A673 (cell line): ENCODE data around the gene FNDC3B. TPM values are rescaled to one million over a fixed set of nuclear protein-coding genes. Genes with fewer than 3 reads are reported as not detected.

Experiments
- BruUV-seq: library from RNA; stranded (reverse); fragments of 400-500 nt; replicated peaks from 2 replicates; lab custom pipeline; 2021; lab: Mats Ljungman, UMichigan
- CTCF ChIA-PET: fragments of 300-600 bp; sonication (Branson Sonifier 250); formaldehyde crosslinking; loops from one replicate; lab custom pipeline; 2022; ENCODE audit warnings: antibody characterized with exemption; lab: Charles Lee
- POLR2A ChIA-PET: fragments of 300-600 bp; sonication (Branson Sonifier 250); formaldehyde crosslinking; loops from one replicate; lab custom pipeline; 2022; ENCODE audit warnings: antibody characterized with exemption; ENCODE audit not compliant: low non-redundant PET; lab: Charles Lee
- DNase-seq: peaks from one replicate; pipeline ENCODE4 v3.0.0-alpha.2; 2015; ENCODE audit warnings: low spot score
- H3K27ac ChIP-seq: fragments of 200-600 bp; sonication (generic); 2 replicates; pipeline ENCODE4 v1.5.1; 2016; ENCODE audit warnings: mixed run types, low read depth, mild to moderate bottlenecking, mixed read lengths, antibody characterized with exemption, low read length; ENCODE audit not compliant: poor library complexity, severe bottlenecking
- H3K27me3 ChIP-seq: fragments of 200-600 bp; sonication (generic); replicated peaks from 2 replicates; pipeline ENCODE4 v1.6.1; 2017; ENCODE audit warnings: mixed run types, low read depth, mild to moderate bottlenecking, mixed read lengths, antibody characterized with exemption, low read length; ENCODE audit not compliant: insufficient read depth, poor library complexity
- H3K36me3 ChIP-seq: fragments of 200-600 bp; sonication (generic); 2 replicates; pipeline ENCODE4 v1.6.1; 2016; ENCODE audit warnings: mixed run types, mild to moderate bottlenecking, mixed read lengths, antibody characterized with exemption, low read length; ENCODE audit not compliant: insufficient read depth, poor library complexity, severe bottlenecking
- H3K4me1 ChIP-seq: fragments of 200-600 bp; sonication (generic); 2 replicates; pipeline ENCODE4 v1.6.1; 2017; ENCODE audit warnings: mixed run types, mild to moderate bottlenecking, mixed read lengths, antibody characterized with exemption, low read length; ENCODE audit not compliant: insufficient read depth, poor library complexity, severe bottlenecking
- H3K4me3 ChIP-seq: fragments of 200-600 bp; sonication (generic); 2 replicates; pipeline ENCODE4 v1.5.1; 2016; ENCODE audit warnings: low read depth, mixed run types, mild to moderate bottlenecking, mixed read lengths, low read length; ENCODE audit not compliant: poor library complexity, severe bottlenecking
- H3K9me3 ChIP-seq: fragments of 200-600 bp; sonication (generic); 2 replicates; pipeline ENCODE4 v1.6.1; 2016; ENCODE audit warnings: mixed run types, low read depth, mild to moderate bottlenecking, mixed read lengths, antibody characterized with exemption, low read length; ENCODE audit not compliant: poor library complexity, severe bottlenecking
- EZH2 ChIP-seq: fragments of 200-600 bp; sonication (generic); IDR thresholded peaks from 2 replicates; pipeline ENCODE4 v1.6.1; 2017; ENCODE audit warnings: borderline replicate concordance, low read depth, mild to moderate bottlenecking, mixed read lengths, antibody characterized with exemption, low read length; ENCODE audit not compliant: poor library complexity, severe bottlenecking
- intact Hi-C: fragments of 100-400 bp; cut with micrococcal nuclease; formaldehyde crosslinking; loops from one replicate; pipeline ENCODE4 v1.10.0; 2022; ENCODE audit not compliant: unreplicated experiment
- total RNA-seq: library from RNA; stranded (reverse); gene quantifications from 2 replicates; pipeline ENCODE4 v1.2.3, GENCODE V29; 2021
- TF ChIP-seq, protein P1 (sequence below): fragments of 300-800, 200-600 bp; sonication (generic); conservative IDR thresholded peaks from 2 replicates; pipeline ENCODE4 v1.5.1; 2017; ENCODE audit warnings: low read depth, mild to moderate bottlenecking, antibody characterized with exemption, low read length, moderate library complexity, mixed read lengths

The FNDC3B gene
- total RNA-seq, 1 experiment from 2014 or later = 50.8 TPM

DNA sequence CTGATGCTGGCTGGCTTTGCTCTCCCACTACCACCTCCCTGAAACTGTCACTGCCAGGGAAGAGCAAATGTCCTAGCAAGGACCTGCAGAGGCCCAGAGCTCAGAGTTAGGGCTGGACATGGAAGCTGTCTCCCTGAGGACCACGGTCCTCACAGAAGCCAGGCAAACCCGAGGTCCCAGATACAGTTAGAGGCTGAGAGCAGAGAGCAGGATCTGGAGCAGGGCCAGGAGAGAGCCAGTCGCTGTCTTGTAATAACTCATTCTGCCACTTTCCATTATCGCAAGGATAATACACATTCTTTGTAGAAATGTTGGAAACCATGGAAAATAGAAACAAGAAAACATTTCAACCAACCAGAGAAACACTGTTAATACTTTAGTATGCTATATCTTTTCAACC lies 398.8 kb downstream of the FNDC3B start:
- no peak overlapping the region for H3K4me3 ChIP-seq
- intact Hi-C loops = no loop called here
- no peak overlapping the region for H3K27ac ChIP-seq
- TF ChIP-seq, protein P1, sequence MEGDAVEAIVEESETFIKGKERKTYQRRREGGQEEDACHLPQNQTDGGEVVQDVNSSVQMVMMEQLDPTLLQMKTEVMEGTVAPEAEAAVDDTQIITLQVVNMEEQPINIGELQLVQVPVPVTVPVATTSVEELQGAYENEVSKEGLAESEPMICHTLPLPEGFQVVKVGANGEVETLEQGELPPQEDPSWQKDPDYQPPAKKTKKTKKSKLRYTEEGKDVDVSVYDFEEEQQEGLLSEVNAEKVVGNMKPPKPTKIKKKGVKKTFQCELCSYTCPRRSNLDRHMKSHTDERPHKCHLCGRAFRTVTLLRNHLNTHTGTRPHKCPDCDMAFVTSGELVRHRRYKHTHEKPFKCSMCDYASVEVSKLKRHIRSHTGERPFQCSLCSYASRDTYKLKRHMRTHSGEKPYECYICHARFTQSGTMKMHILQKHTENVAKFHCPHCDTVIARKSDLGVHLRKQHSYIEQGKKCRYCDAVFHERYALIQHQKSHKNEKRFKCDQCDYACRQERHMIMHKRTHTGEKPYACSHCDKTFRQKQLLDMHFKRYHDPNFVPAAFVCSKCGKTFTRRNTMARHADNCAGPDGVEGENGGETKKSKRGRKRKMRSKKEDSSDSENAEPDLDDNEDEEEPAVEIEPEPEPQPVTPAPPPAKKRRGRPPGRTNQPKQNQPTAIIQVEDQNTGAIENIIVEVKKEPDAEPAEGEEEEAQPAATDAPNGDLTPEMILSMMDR = no peak
- no peak for TF ChIP-seq EZH2
- peaks cover 29% of the 10 kb centered on the region for H3K27me3 ChIP-seq
- POLR2A ChIA-PET = no interaction called here
- no peak for DNase-seq
- H3K4me1 ChIP-seq = no peaks in the 10 kb centered on the region
- CTCF ChIA-PET = no interaction called here
- H3K36me3 ChIP-seq = no peaks in the 10 kb centered on the region
- no TSS peak for BruUV-seq
- H3K9me3 ChIP-seq = no peaks in the 10 kb centered on the region

DNA sequence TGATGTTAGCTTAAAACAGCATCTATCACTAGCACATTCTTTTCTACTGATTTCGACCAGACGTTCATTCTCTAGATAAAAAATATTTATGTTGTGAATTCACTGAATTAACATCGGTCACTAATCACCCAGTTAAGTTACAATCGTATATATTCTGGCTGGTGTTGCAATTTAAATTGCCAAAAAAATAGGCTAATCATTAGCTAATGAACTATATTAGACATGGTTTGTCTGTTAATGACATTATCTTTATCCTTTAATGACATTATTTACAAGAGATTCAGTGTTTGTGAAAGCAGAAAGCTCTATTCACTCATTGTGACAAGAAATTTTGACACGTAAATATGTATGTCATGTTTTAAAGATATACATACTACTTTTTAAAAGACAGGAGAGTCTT lies 402.2 kb downstream of the FNDC3B start:
- no peak for DNase-seq
- BruUV-seq = no TSS peak
- TF ChIP-seq, protein P1 = no peak
- no peaks in the 10 kb centered on the region for H3K9me3 ChIP-seq
- no peak overlapping the region for H3K4me3 ChIP-seq
- CTCF ChIA-PET = no interaction called here
- peaks cover 63% of the 10 kb centered on the region for H3K27me3 ChIP-seq
- POLR2A ChIA-PET = no interaction called here
- intact Hi-C loops = no loop called here
- no peaks in the 10 kb centered on the region for H3K4me1 ChIP-seq
- H3K27ac ChIP-seq = no peak overlapping the region
- no peaks in the 10 kb centered on the region for H3K36me3 ChIP-seq

DNA sequence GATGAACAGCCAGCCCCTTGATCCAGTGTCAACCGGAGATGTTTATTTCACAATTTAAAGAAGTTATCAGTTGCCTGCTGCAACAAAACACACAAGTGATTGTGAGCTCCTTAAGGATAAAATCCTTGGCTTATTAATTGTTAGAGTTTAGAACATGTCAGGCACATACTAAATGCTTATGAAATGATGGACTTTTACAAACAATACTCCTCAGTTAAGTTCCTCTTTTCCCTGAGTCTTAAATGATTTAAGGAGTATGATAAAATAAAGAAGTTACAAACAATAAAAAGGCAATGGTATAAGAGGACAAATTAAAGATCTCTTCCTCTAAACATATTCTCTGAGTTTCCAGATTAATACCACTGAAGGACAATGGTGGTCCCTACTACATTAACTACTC lies 403.2 kb downstream of the FNDC3B start:
- Histone ChIP-seq H3K9me3 (no peaks in the 10 kb centered on the region), H3K27me3 (peaks cover 73% of the 10 kb centered on the region), H3K4me3 (no peak overlapping the region), H3K36me3 (no peaks in the 10 kb centered on the region), H3K4me1 (no peaks in the 10 kb centered on the region), H3K27ac (no peak overlapping the region)
- no TSS peak for BruUV-seq
- no peak for DNase-seq
- intact Hi-C loops = no loop called here
- TF ChIP-seq, protein P1 = no peak
- TF ChIP-seq EZH2 = no peak
- CTCF ChIA-PET = no interaction called here
- POLR2A ChIA-PET = no interaction called here
